ENCODE data around the gene TXLNG. TPM values are rescaled to one million over a fixed set of nuclear protein-coding genes. Genes with fewer than 3 reads are reported as not detected.

The TXLNG gene
- total and polyA plus RNA-seq, 2 donors (not counting 3 experiments of a cell fraction or from before 2014, with no cell fraction given), result 6.8 to 7.6 TPM

DNA sequence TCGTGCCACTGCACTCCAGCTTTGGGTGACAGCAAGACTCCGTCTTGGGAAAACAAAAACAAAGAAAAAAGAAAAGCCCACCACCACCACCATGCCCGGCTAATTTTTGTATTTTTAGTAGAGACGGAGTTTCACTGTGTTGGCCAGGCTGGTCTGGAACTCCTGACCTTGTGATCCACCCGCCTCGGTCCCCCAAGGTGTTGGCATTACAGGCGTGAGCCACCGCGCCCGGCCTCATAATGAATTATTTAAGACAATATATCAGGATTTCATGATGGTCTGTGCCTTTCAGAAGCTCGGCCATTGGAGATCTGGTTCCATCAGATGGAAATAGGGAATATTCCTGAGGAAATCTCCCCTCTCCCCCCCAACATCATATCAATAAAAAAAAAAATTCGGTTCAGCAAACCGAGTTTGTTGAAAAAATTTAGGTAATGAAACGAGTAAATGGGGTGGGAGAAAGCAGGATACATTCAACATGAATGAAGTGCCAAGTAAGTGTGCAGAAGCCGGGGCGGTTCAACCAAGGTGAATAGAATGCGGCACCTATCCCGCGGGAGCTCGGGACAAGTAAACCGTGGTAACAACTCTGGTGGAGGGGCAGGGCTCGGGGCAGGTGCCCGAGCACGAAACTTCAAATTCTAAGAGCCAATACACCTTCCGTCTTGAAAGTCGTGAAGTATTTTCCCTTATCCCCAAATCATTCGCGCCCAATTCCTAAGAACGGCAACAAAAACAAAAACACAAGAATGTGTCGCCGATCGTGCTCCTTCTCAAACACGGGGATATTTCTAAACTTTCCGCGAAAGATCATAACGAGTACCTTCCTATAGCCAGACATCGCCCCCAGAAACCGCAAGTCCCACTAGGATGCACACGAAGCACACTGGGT, 773 bp upstream of the TXLNG start:
- BruUV-seq (replicated peaks), result no TSS peak
- peak overlapping the region; percentile 82 for H3K4me2 ChIP-seq (ENCODE audit: insufficient read depth, low read length)
- peaks cover 4% of the 10 kb centered on the region for H3K4me1 ChIP-seq (ENCODE audit: control insufficient read depth, extremely low read depth, insufficient read depth, low read length)
- dilution Hi-C loops (cut with MboI; ENCODE audit: extremely low pct_ligation_motif_present, low sequenced_read_pairs) (no loop called here), intact Hi-C loops (cut with micrococcal nuclease) (loop anchor here (1.0 to 5.0 kb wide), 3 partner anchors 14 to 87 kb away; partner anchors contain the start of genes RBBP7 and SYAP1)
- no peaks in the 10 kb centered on the region for H3K36me3 ChIP-seq (ENCODE audit: control insufficient read depth in 2 of 2, extremely low read depth in 1 of 2, insufficient read depth in 2 of 2, low read length in 2 of 2)
- no peaks in the 10 kb centered on the region for H3K9me1 ChIP-seq (replicated peaks; ENCODE audit: control insufficient read depth, extremely low read depth, insufficient read depth, low read length)
- TF ChIP-seq FOS (IDR thresholded peaks at IDR 0.05; ENCODE audit: borderline replicate concordance, insufficient read depth, low read length), result no peak
- peak; percentile 3 for TF ChIP-seq POLR2A (IDR thresholded peaks at IDR 0.05; ENCODE audit: low read depth, low read length)
- DNase-seq (ENCODE audit: low read depth, low spot score) (no peak), FAIRE-seq (no peak)
- peak overlapping the region; percentile 68 for H3K9ac ChIP-seq (replicated peaks; ENCODE audit: extremely low read depth, insufficient read depth, low read length)
- no peaks in the 10 kb centered on the region for H3K27me3 ChIP-seq (ENCODE audit: control insufficient read depth in 2 of 2, insufficient read depth in 2 of 2, low read length in 2 of 2)
- H3K27ac ChIP-seq (ENCODE audit: insufficient read depth, low read depth, low read length), result no peak overlapping the region
- no peaks in the 10 kb centered on the region for H3K9me3 ChIP-seq (replicated peaks; ENCODE audit: control insufficient read depth, insufficient read depth, low read length)
- peak overlapping the region; percentile 61 to 89 (median 79) for H3K4me3 ChIP-seq (replicated peaks in 1 of 3; ENCODE audit: insufficient read depth in 1 of 3, low read depth in 1 of 3, low read length in 3 of 3)
- H4K20me1 ChIP-seq (replicated peaks; ENCODE audit: control insufficient read depth, extremely low read depth, insufficient read depth, low read length), result no peaks in the 10 kb centered on the region
- H2AFZ ChIP-seq (ENCODE audit: low read depth, low read length), result peak overlapping the region; percentile 93
- peaks cover 25% of the 10 kb centered on the region for H3K79me2 ChIP-seq (ENCODE audit: control insufficient read depth, insufficient read depth, low read length)
- ChIA-PET POLR2A (interaction anchor here (0.8 to 1.7 kb wide), 3 partner anchors 14 to 66 kb away, joined by 4 to 6 read pairs (median 5); partner anchors contain the start of gene SYAP1), CTCF (no interaction called here)

DNA sequence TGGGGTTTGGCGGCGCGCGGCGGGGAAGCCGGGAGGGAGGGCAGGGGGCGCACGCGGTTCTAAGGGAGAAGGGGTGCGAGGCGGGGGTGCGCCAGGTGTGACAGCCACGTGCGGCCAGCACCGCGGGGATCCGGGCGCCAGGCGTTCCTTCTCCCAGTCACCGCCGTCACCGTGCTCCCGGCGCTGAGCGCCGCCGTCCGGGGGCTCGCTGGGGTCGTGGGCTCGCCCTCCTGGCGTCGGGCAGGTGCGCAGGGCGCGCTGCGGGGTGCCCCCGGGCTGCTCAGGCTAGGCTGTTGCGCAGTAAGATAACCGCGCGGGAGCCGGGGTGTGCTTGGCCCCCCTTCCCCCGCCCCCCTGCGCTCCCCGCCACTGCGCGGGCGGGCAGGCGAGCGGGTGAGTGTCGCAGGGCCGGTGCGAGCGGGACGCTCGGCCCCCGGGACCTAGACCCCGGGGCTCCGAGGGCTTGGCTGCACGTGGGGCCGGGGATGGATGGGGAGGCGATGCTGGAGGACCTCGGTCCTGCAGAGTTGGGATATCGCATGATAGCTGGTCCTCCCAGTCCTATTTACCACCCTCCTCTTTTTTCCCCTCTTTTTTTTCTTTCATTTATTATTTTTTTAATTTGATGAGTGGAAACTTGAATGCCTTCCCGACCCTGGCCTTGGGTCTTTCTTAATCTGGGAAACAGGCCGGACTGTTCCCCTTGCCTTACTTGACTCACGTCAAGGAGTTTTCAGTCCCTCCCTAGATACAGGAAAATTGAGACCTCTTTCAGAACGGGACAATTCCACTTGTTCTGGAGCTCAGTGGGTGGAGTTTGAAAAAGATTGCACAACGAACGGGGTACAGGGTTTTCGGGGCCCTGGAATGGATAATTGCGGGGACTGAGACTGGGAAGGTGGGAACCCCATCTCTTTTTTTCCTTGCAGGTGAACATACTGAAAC, 797 bp downstream of the TXLNG start:
- FAIRE-seq, result no peak

More for the DNA sequence above, 797 bp downstream of the TXLNG start:
- Histone ChIP-seq H3K9ac (replicated peaks; ENCODE audit: extremely low read depth, insufficient read depth, low read length) (peak overlapping the region; percentile 81), H4K20me1 (replicated peaks; ENCODE audit: control insufficient read depth, extremely low read depth, insufficient read depth, low read length) (no peaks in the 10 kb centered on the region), H3K79me2 (ENCODE audit: control insufficient read depth, insufficient read depth, low read length) (peaks cover 33% of the 10 kb centered on the region), H3K4me1 (ENCODE audit: control insufficient read depth, extremely low read depth, insufficient read depth, low read length) (peaks cover 4% of the 10 kb centered on the region), H3K27me3 (ENCODE audit: control insufficient read depth in 2 of 2, insufficient read depth in 2 of 2, low read length in 2 of 2) (no peaks in the 10 kb centered on the region), H3K4me2 (ENCODE audit: insufficient read depth, low read length) (peak overlapping the region; percentile 71), H2AFZ (ENCODE audit: low read depth, low read length) (no peak overlapping the region), H3K36me3 (ENCODE audit: control insufficient read depth in 2 of 2, extremely low read depth in 1 of 2, insufficient read depth in 2 of 2, low read length in 2 of 2) (no peaks in the 10 kb centered on the region), H3K9me3 (replicated peaks; ENCODE audit: control insufficient read depth, insufficient read depth, low read length) (no peaks in the 10 kb centered on the region), H3K4me3 (replicated peaks in 1 of 3; ENCODE audit: insufficient read depth in 1 of 3, low read depth in 1 of 3, low read length in 3 of 3) (peak overlapping the region; percentile 41 to 81 (median 48)), H3K27ac (ENCODE audit: insufficient read depth, low read depth, low read length) (no peak overlapping the region), H3K9me1 (replicated peaks; ENCODE audit: control insufficient read depth, extremely low read depth, insufficient read depth, low read length) (no peaks in the 10 kb centered on the region)
- ChIA-PET POLR2A (no interaction called here), CTCF (interaction anchor here (1.7 kb wide), 1 partner anchor 21 kb away, joined by 9 read pairs; no protein-coding TSS in a partner anchor)
- dilution Hi-C loops (cut with MboI; ENCODE audit: extremely low pct_ligation_motif_present, low sequenced_read_pairs), result no loop called here
- TF ChIP-seq, protein P1, sequence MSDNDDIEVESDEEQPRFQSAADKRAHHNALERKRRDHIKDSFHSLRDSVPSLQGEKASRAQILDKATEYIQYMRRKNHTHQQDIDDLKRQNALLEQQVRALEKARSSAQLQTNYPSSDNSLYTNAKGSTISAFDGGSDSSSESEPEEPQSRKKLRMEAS (IDR thresholded peaks at IDR 0.05; ENCODE audit: insufficient read depth, insufficient read length), result no peak
- no peak for TF ChIP-seq POLR2AphosphoS5 (IDR thresholded peaks at IDR 0.05; ENCODE audit: insufficient read depth, low read depth, low read length)
- TF ChIP-seq, protein P2, sequence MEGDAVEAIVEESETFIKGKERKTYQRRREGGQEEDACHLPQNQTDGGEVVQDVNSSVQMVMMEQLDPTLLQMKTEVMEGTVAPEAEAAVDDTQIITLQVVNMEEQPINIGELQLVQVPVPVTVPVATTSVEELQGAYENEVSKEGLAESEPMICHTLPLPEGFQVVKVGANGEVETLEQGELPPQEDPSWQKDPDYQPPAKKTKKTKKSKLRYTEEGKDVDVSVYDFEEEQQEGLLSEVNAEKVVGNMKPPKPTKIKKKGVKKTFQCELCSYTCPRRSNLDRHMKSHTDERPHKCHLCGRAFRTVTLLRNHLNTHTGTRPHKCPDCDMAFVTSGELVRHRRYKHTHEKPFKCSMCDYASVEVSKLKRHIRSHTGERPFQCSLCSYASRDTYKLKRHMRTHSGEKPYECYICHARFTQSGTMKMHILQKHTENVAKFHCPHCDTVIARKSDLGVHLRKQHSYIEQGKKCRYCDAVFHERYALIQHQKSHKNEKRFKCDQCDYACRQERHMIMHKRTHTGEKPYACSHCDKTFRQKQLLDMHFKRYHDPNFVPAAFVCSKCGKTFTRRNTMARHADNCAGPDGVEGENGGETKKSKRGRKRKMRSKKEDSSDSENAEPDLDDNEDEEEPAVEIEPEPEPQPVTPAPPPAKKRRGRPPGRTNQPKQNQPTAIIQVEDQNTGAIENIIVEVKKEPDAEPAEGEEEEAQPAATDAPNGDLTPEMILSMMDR (IDR thresholded peaks at IDR 0.05; ENCODE audit: extremely low read depth in 1 of 2, insufficient read depth in 1 of 2, low read depth in 1 of 2, low read length in 2 of 2), result no peak
- no peak for TF ChIP-seq FOS (IDR thresholded peaks at IDR 0.05; ENCODE audit: borderline replicate concordance, insufficient read depth, low read length)
- TF ChIP-seq MYC (IDR thresholded peaks at IDR 0.05; ENCODE audit: low read depth, low read length), result no peak
- TSS peak; percentile 34 for BruUV-seq (replicated peaks)
- no peak for DNase-seq (ENCODE audit: low read depth, low spot score)
- intact Hi-C loops (cut with micrococcal nuclease), result loop anchor here (1.0 to 5.0 kb wide), 3 partner anchors 16 to 85 kb away; partner anchors contain the start of genes RBBP7 and SYAP1

All from endothelial cell of umbilical vein (primary cell).